IMR-90 (cell line): Measurements from ENCODE around the gene LCN12. TPM values are rescaled to one million over a fixed set of nuclear protein-coding genes. Genes with fewer than 3 reads are reported as not detected.

ENCODE experiments used
- ATAC-seq: fragments of 200-7000 bp; cut with Tn5 transposase; 2 replicates; pipeline ENCODE4 v1.9.1; 2020; ENCODE audit warnings: low read depth, mild to moderate bottlenecking, moderate library complexity
- BruUV-seq: library from RNA; stranded (reverse); fragments of 400-500 nt; replicated peaks from 2 replicates; lab custom pipeline; 2021; lab: Mats Ljungman, UMichigan
- CTCF ChIA-PET: fragments of 300-600 bp; formaldehyde crosslinking; extraction: SDS; loops from one replicate; lab custom pipeline; 2021; ENCODE audit warnings: antibody characterized with exemption; lab: Yijun Ruan, JAX
- POLR2A ChIA-PET: fragments of 300-600 bp; sonication (Branson Sonifier 250); formaldehyde crosslinking; loops from one replicate; lab custom pipeline; 2022; ENCODE audit warnings: antibody characterized with exemption; ENCODE audit not compliant: unreplicated experiment; lab: Charles Lee
- DNase-seq: peaks from one replicate; pipeline ENCODE4 v3.0.0; 2013
- H2AFZ ChIP-seq: replicated peaks from 2 replicates; pipeline ENCODE3; 2013; ENCODE audit warnings: low read length, mild to moderate bottlenecking; ENCODE audit not compliant: poor library complexity
- H2AK5ac ChIP-seq: 2 replicates; pipeline ENCODE4 v1.6.1; 2013; ENCODE audit warnings: low read depth, low read length, inconsistent platforms
- H2AK9ac ChIP-seq: replicated peaks from 2 replicates; pipeline ENCODE3; 2013; ENCODE audit warnings: mild to moderate bottlenecking, low read depth, low read length, moderate library complexity; ENCODE audit not compliant: poor library complexity
- H2BK120ac ChIP-seq: 2 replicates; pipeline ENCODE4 v1.6.1; 2013; ENCODE audit warnings: low read depth, low read length, inconsistent platforms
- H2BK15ac ChIP-seq: 3 replicates; pipeline ENCODE4 v1.6.1; 2013; ENCODE audit warnings: low read depth, low read length, inconsistent platforms
- H2BK20ac ChIP-seq: 2 replicates; pipeline ENCODE4 v1.6.1; 2013; ENCODE audit warnings: low read depth, mild to moderate bottlenecking, inconsistent platforms, low read length, moderate library complexity
- H2BK5ac ChIP-seq: 2 replicates; pipeline ENCODE4 v1.6.1; 2013; ENCODE audit warnings: mild to moderate bottlenecking, low read depth, low read length, inconsistent platforms; ENCODE audit not compliant: poor library complexity, severe bottlenecking
- H3K14ac ChIP-seq: replicated peaks from 2 replicates; pipeline ENCODE4 v1.6.1; 2013; ENCODE audit warnings: low read depth, low read length, inconsistent platforms
- H3K18ac ChIP-seq: 2 replicates; pipeline ENCODE4 v1.6.1; 2013; ENCODE audit warnings: low read depth, low read length, control low read depth
- H3K23ac ChIP-seq: 2 replicates; pipeline ENCODE4 v1.6.1; 2013; ENCODE audit warnings: low read depth, low read length, inconsistent platforms
- H3K27ac ChIP-seq: 2 replicates; pipeline ENCODE4 v1.5.1; 2013; ENCODE audit warnings: mild to moderate bottlenecking, control low read depth, low read length; ENCODE audit not compliant: insufficient read depth
- H3K27me3 ChIP-seq: 2 replicates; pipeline ENCODE4 v1.6.1; 2013; ENCODE audit warnings: low read length; ENCODE audit not compliant: control insufficient read depth, insufficient read depth
- H3K36me3 ChIP-seq: 2 replicates; pipeline ENCODE4 v1.6.1; 2013; ENCODE audit warnings: low read length, mixed read lengths; ENCODE audit not compliant: control insufficient read depth, insufficient read depth
- H3K4ac ChIP-seq: 2 replicates; pipeline ENCODE4 v1.6.1; 2013; ENCODE audit warnings: low read depth, low read length, inconsistent platforms
- H3K4me1 ChIP-seq: 2 replicates; pipeline ENCODE4 v1.6.1; 2013; ENCODE audit warnings: low read length, mixed read lengths; ENCODE audit not compliant: control insufficient read depth, insufficient read depth
- H3K4me2 ChIP-seq: 2 replicates; pipeline ENCODE4 v1.6.1; 2013; ENCODE audit warnings: low read depth, mild to moderate bottlenecking, control low read depth, low read length, moderate library complexity
- H3K4me3 ChIP-seq: 2 replicates; pipeline ENCODE4 v1.5.1; 2013; ENCODE audit warnings: low read depth, mild to moderate bottlenecking, control low read depth, low read length, moderate library complexity; ENCODE audit not compliant: insufficient read depth
- H3K56ac ChIP-seq: 2 replicates; pipeline ENCODE4 v1.6.1; 2013; ENCODE audit warnings: low read length, inconsistent platforms; ENCODE audit not compliant: insufficient read depth; ENCODE audit errors: extremely low read depth
- H3K79me1 ChIP-seq, 2 experiments: 2 replicates each; pipeline ENCODE4 v1.6.1; 2013; ENCODE audit warnings: low read length in 2 of 2, inconsistent platforms in 1 of 2, low read depth in 1 of 2
- H3K9ac ChIP-seq: 2 replicates; pipeline ENCODE4 v1.6.1; 2013; ENCODE audit warnings: low read depth, low read length, control low read depth
- H3K9me1 ChIP-seq: 2 replicates; pipeline ENCODE4 v1.6.1; 2013; ENCODE audit warnings: low read length, inconsistent platforms; ENCODE audit not compliant: insufficient read depth
- H3K9me3 ChIP-seq: 2 replicates; pipeline ENCODE4 v1.6.1; 2013; ENCODE audit warnings: low read length; ENCODE audit not compliant: control insufficient read depth, insufficient read depth
- H4K20me1 ChIP-seq: 2 replicates; pipeline ENCODE4 v1.6.1; 2013; ENCODE audit warnings: low read length, inconsistent platforms; ENCODE audit not compliant: insufficient read depth
- H4K5ac ChIP-seq: 2 replicates; pipeline ENCODE4 v1.6.1; 2013; ENCODE audit warnings: mild to moderate bottlenecking, low read depth, low read length, control low read depth
- H4K8ac ChIP-seq, 2 experiments: 2 replicates each; pipeline ENCODE4 v1.6.1; 2013; ENCODE audit warnings: low read depth in 2 of 2, low read length in 2 of 2, control low read depth in 1 of 2, inconsistent platforms in 1 of 2
- H4K91ac ChIP-seq: 2 replicates; pipeline ENCODE4 v1.6.1; 2013; ENCODE audit warnings: low read depth, low read length, inconsistent platforms; ENCODE audit not compliant: insufficient read depth
- BHLHE40 ChIP-seq: fragments of 150-350 bp; IDR thresholded peaks from 2 replicates; pipeline ENCODE4 v1.6.1; 2016; ENCODE audit warnings: mild to moderate bottlenecking, low read depth, low read length
- CEBPB ChIP-seq: IDR thresholded peaks from 2 replicates; pipeline ENCODE4 v1.6.1; 2012; ENCODE audit warnings: low read depth, low read length, improper control_type of control experiment
- CHD1 ChIP-seq: IDR thresholded peaks from 2 replicates; pipeline ENCODE4 v1.6.1; 2012; ENCODE audit warnings: low read depth, low read length, improper control_type of control experiment
- CTCF ChIP-seq: conservative IDR thresholded peaks from 2 replicates; pipeline ENCODE4 v1.5.1; 2012; ENCODE audit warnings: mild to moderate bottlenecking, low read depth, low read length, improper control_type of control experiment
- ELK1 ChIP-seq: fragments of 150-350 bp; IDR thresholded peaks from 2 replicates; pipeline ENCODE4 v1.6.1; 2016; ENCODE audit warnings: low read depth, mild to moderate bottlenecking, low read length, moderate library complexity, borderline replicate concordance
- MAFK ChIP-seq: IDR thresholded peaks from 2 replicates; pipeline ENCODE4 v1.6.1; 2012; ENCODE audit warnings: low read depth, low read length, improper control_type of control experiment
- MAZ ChIP-seq: IDR thresholded peaks from 2 replicates; pipeline ENCODE4 v1.6.1; 2012; ENCODE audit warnings: low read depth, mild to moderate bottlenecking, low read length, improper control_type of control experiment, moderate library complexity, borderline replicate concordance
- POLR2A ChIP-seq: IDR thresholded peaks from 2 replicates; pipeline ENCODE4 v1.6.1; 2012; ENCODE audit warnings: mild to moderate bottlenecking, low read depth, low read length
- RAD21 ChIP-seq: IDR thresholded peaks from 2 replicates; pipeline ENCODE4 v1.6.1; 2012; ENCODE audit warnings: low read length, improper control_type of control experiment
- RCOR1 ChIP-seq: IDR thresholded peaks from 2 replicates; pipeline ENCODE4 v1.6.1; 2012; ENCODE audit warnings: mild to moderate bottlenecking, low read length, improper control_type of control experiment; ENCODE audit not compliant: insufficient replicate concordance
- RFX5 ChIP-seq: IDR thresholded peaks from 2 replicates; pipeline ENCODE4 v1.8.0; 2012; ENCODE audit warnings: low read depth, mild to moderate bottlenecking, low read length, moderate library complexity
- USF2 ChIP-seq: fragments of 150-350 bp; IDR thresholded peaks from 2 replicates; pipeline ENCODE4 v1.6.1; 2017; ENCODE audit warnings: mild to moderate bottlenecking, antibody characterized with exemption, low read length, low read depth
- WGBS, 2 experiments: methylation state at CpG; one replicate each; pipeline versions ENCODE4 v1.1.5 to v1.1.7; 2013; ENCODE audit warnings: missing lambda C conversion rate in 2 of 2; ENCODE audit not compliant: insufficient read length in 1 of 2; ENCODE audit errors: extremely low coverage in 2 of 2; 5-methylcytosine and 5-hydroxymethylcytosine counted together
- dilution Hi-C: fragments of 300-500 bp; cut with HindIII; formaldehyde crosslinking; loops from one replicate; pipeline ENCODE4 v1.14.3; 2018; ENCODE audit warnings: low sequenced_read_pairs; ENCODE audit not compliant: unreplicated experiment
- in situ Hi-C: fragments of 300-500 bp; cut with MboI; formaldehyde crosslinking; loops from 3 replicates; pipeline ENCODE4 v1.14.3; 2019; ENCODE audit warnings: low sequenced_read_pairs, inconsistent platforms, mixed read lengths
- intact Hi-C: fragments of 100-400 bp; cut with micrococcal nuclease; formaldehyde crosslinking; loops from 2 replicates; pipeline ENCODE4 v1.10.0; 2022
- polyA plus RNA-seq, 3 experiments: library from polyadenylated mRNA; depleted of rRNA; stranded (reverse); fragments of >200 nt; gene quantifications; 2 replicates each; pipeline ENCODE4 v1.2.3, GENCODE V29; 2012; ENCODE audit warnings: low replicate concordance in 1 of 3
- total RNA-seq: library from RNA; depleted of rRNA; stranded (reverse); fragments of >200 nt; gene quantifications from 2 replicates; pipeline ENCODE4 v1.2.3, GENCODE V29; 2012

Gene LCN12
- total and polyA plus RNA-seq, 2 of the 4 experiments (the other 2 are of a cell fraction): 0.12 TPM; not detected in 1

- intact Hi-C loops: no loop called here
- no peak for ATAC-seq
- no peak overlapping the region for H2BK5ac ChIP-seq
- H2BK20ac ChIP-seq: no peak overlapping the region
- no TSS peak for BruUV-seq
- H2AFZ ChIP-seq: no peak overlapping the region
- H3K27me3 ChIP-seq: no peaks in the 10 kb centered on the region
- in situ Hi-C loops: no loop called here
- H3K56ac ChIP-seq: no peak overlapping the region
- WGBS, 2 experiments: 94% methylated on average over 15 of the region's 19 CpGs; no CpG with 5 or more reads in 1 of the 2 experiments
- H2BK15ac ChIP-seq: no peak overlapping the region
- H4K20me1 ChIP-seq: no peaks in the 10 kb centered on the region
- H3K4ac ChIP-seq: no peak overlapping the region
- H4K91ac ChIP-seq: no peak overlapping the region
- peak overlapping the region; percentile 35 for H2AK9ac ChIP-seq
- H4K5ac ChIP-seq: no peak overlapping the region
- TF ChIP-seq MAZ (no peak), ELK1 (no peak), USF2 (no peak), CHD1 (no peak), CTCF (no peak), POLR2A (no peak), BHLHE40 (no peak), MAFK (no peak), RCOR1 (no peak), CEBPB (no peak), RAD21 (no peak), RFX5 (no peak)
- H3K9ac ChIP-seq: no peak overlapping the region
- no peak for DNase-seq
- no peak overlapping the region for H3K4me2 ChIP-seq
- no peak overlapping the region for H3K14ac ChIP-seq
- no peak overlapping the region for H3K27ac ChIP-seq
- no peak overlapping the region for H4K8ac ChIP-seq
- dilution Hi-C loops: no loop called here
- H2BK120ac ChIP-seq: no peak overlapping the region
- H3K9me3 ChIP-seq: no peaks in the 10 kb centered on the region
- no peak overlapping the region for H3K4me3 ChIP-seq
- no peak overlapping the region for H3K23ac ChIP-seq
- H3K18ac ChIP-seq: no peak overlapping the region
- ChIA-PET POLR2A (no interaction called here), CTCF (no interaction called here)
- H3K4me1 ChIP-seq: no peaks in the 10 kb centered on the region
- peaks cover 3 to 5% of the 10 kb centered on the region in 2 experiments; a peak in 2 of 4 replicates for H3K79me1 ChIP-seq
- H2AK5ac ChIP-seq: no peak overlapping the region
- peaks cover 29% of the 10 kb centered on the region for H3K36me3 ChIP-seq
- no peaks in the 10 kb centered on the region for H3K9me1 ChIP-seq
Measured at GRCh38 chr9:136922540-136922939, 29.5 kb upstream of the LCN12 start.
